ENCODE measurements around the gene MYRF. TPM values are rescaled to one million over a fixed set of nuclear protein-coding genes. Genes with fewer than 3 reads are reported as not detected.

MYRF gene
- total and polyA plus RNA-seq, 9 of the 15 experiments (the other 6 are each of a cell fraction or from before 2014, with no cell fraction given) = 2.3 to 25.8 (median 7.1) TPM

- peak in 1 of 2 experiments; percentile 84; a peak in 3 of 4 replicates for TF ChIP-seq MNT (conservative IDR thresholded peaks at IDR 0.05)
- peak; percentile 90 to 91 for TF ChIP-seq E2F6 (IDR thresholded peaks at IDR 0.05; ENCODE audit: borderline replicate concordance in 1 of 2, extremely low read depth in 1 of 2, insufficient read depth in 1 of 2, insufficient read length in 1 of 2, low read depth in 1 of 2, low read length in 1 of 2, poor library complexity in 1 of 2, severe bottlenecking in 1 of 2)
- no peak; the same call in 1 of the 2 replicates for TF ChIP-seq ZBTB33 (CRISPR knock-in tag; IDR thresholded peaks at IDR 0.05)
- 0 out of 4 replicates have a peak, but pooled peaks of 1 of the 2 experiments have one; percentile 63 for TF ChIP-seq BCLAF1 (IDR thresholded peaks at IDR 0.05; ENCODE audit: borderline replicate concordance in 1 of 2, control insufficient read depth in 1 of 2, low read depth in 2 of 2, low read length in 1 of 2)
- peak; percentile 37 for TF ChIP-seq KAT2B (IDR thresholded peaks at IDR 0.05; ENCODE audit: low read depth, low read length)
- TF ChIP-seq SIX5 (IDR thresholded peaks at IDR 0.05; ENCODE audit: borderline replicate concordance in 1 of 2, insufficient read depth in 1 of 2, low read depth in 1 of 2, low read length in 2 of 2) = no peak
- peak; percentile 77; the same call in 1 of the 2 replicates for TF ChIP-seq BRD4 (IDR thresholded peaks at IDR 0.05)
- TF ChIP-seq ZNF592 (IDR thresholded peaks at IDR 0.05) = peak; percentile 99
- no peak for TF ChIP-seq POLR2H (tag; IDR thresholded peaks at IDR 0.05; ENCODE audit: low read depth)
- TF ChIP-seq CGGBP1 (CRISPR knock-in tag; IDR thresholded peaks at IDR 0.05) = no peak
- TF ChIP-seq KHSRP (IDR thresholded peaks at IDR 0.05) = no peak
These were observed 64.5 kb downstream of the MYRF start, which contains the start of gene FADS1 (continued) for GRCh38 chr11:61816736-61817455.

Measured in K562 (cell line).